Hepatocyte (in vitro differentiated cells): ENCODE data around the gene CFAP58. TPM values are rescaled to one million over a fixed set of nuclear protein-coding genes. Genes with fewer than 3 reads are reported as not detected.

Experiments used
- DNase-seq: peaks from one replicate; pipeline ENCODE4 v3.0.0-alpha.2; 2016; ENCODE audit warnings: low spot score
- H2AFZ ChIP-seq: fragments of 200-600 bp; sonication (generic); 2 replicates; pipeline ENCODE4 v1.6.0; 2016; ENCODE audit warnings: antibody characterized with exemption, mild to moderate bottlenecking
- H3K27ac ChIP-seq: fragments of 200-600 bp; sonication (generic); 2 replicates; pipeline ENCODE4 v1.5.1; 2016; ENCODE audit warnings: mild to moderate bottlenecking
- H3K27me3 ChIP-seq: fragments of 200-600 bp; sonication (generic); 2 replicates; pipeline ENCODE4 v1.6.1; 2016
- H3K36me3 ChIP-seq: fragments of 200-600 bp; sonication (generic); replicated peaks from 2 replicates; pipeline ENCODE4 v1.5.1; 2016; ENCODE audit warnings: low read depth; ENCODE audit not compliant: insufficient read depth
- H3K4me1 ChIP-seq: fragments of 200-600 bp; sonication (generic); 2 replicates; pipeline ENCODE4 v1.5.1; 2016; ENCODE audit warnings: mild to moderate bottlenecking, moderate library complexity; ENCODE audit not compliant: insufficient read depth
- H3K4me2 ChIP-seq: fragments of 200-600 bp; sonication (generic); 2 replicates; pipeline ENCODE4 v1.6.0; 2016
- H3K4me3 ChIP-seq: fragments of 200-600 bp; sonication (generic); 2 replicates; pipeline ENCODE4 v1.5.1; 2016; ENCODE audit warnings: mild to moderate bottlenecking
- H3K79me2 ChIP-seq: fragments of 200-600 bp; sonication (generic); 2 replicates; pipeline ENCODE4 v1.6.0; 2017; ENCODE audit warnings: mild to moderate bottlenecking
- H3K9me2 ChIP-seq: fragments of 200-600 bp; sonication (generic); replicated peaks from 2 replicates; pipeline ENCODE4 v1.6.0; 2017; ENCODE audit warnings: mild to moderate bottlenecking; ENCODE audit not compliant: insufficient read depth
- H3K9me3 ChIP-seq: fragments of 200-600 bp; sonication (generic); 2 replicates; pipeline ENCODE4 v1.5.1; 2016; ENCODE audit warnings: low read depth, mild to moderate bottlenecking
- H4K20me1 ChIP-seq: fragments of 200-600 bp; sonication (generic); 2 replicates; pipeline ENCODE4 v1.6.0; 2016; ENCODE audit warnings: mild to moderate bottlenecking; ENCODE audit not compliant: insufficient read depth, poor library complexity, severe bottlenecking
- EZH2 ChIP-seq: fragments of 200-600 bp; sonication (generic); IDR thresholded peaks from 2 replicates; pipeline ENCODE4 v1.6.1; 2016; ENCODE audit warnings: antibody characterized with exemption, mild to moderate bottlenecking, borderline replicate concordance
- EZH2phosphoT487 ChIP-seq: fragments of 200-600 bp; sonication (generic); IDR thresholded peaks from one replicate; pipeline ENCODE4 v1.6.1; 2018; ENCODE audit warnings: antibody characterized with exemption, mild to moderate bottlenecking, low read depth, moderate library complexity; ENCODE audit not compliant: unreplicated experiment, severe bottlenecking
- WGBS: methylation state at CpG from one replicate; pipeline ENCODE4 v1.1.6; 2016; ENCODE audit warnings: low lambda C conversion rate; ENCODE audit errors: missing lambda C conversion rate; 5-methylcytosine and 5-hydroxymethylcytosine counted together
- polyA plus RNA-seq: library from polyadenylated mRNA; unstranded; fragments of >200 nt; fragmentation: Nextera tagmentation; extraction: Ambion mirVana; gene quantifications from 2 replicates; pipeline ENCODE4 v1.2.1, GENCODE V29; 2016
- total RNA-seq: library from RNA; depleted of rRNA; stranded (reverse); fragments of >200 nt; gene quantifications from 2 replicates; pipeline ENCODE4 v1.2.3, GENCODE V29; 2014
- TF ChIP-seq, protein P1 (sequence below): fragments of 200-600 bp; sonication (generic); IDR thresholded peaks from 2 replicates; pipeline ENCODE4 v1.5.1; 2016; ENCODE audit warnings: antibody characterized with exemption, mild to moderate bottlenecking; ENCODE audit not compliant: poor library complexity

CFAP58 gene
- total and polyA plus RNA-seq, 2 experiments from 2014 or later: 0.17 TPM; not detected in 1

DNA sequence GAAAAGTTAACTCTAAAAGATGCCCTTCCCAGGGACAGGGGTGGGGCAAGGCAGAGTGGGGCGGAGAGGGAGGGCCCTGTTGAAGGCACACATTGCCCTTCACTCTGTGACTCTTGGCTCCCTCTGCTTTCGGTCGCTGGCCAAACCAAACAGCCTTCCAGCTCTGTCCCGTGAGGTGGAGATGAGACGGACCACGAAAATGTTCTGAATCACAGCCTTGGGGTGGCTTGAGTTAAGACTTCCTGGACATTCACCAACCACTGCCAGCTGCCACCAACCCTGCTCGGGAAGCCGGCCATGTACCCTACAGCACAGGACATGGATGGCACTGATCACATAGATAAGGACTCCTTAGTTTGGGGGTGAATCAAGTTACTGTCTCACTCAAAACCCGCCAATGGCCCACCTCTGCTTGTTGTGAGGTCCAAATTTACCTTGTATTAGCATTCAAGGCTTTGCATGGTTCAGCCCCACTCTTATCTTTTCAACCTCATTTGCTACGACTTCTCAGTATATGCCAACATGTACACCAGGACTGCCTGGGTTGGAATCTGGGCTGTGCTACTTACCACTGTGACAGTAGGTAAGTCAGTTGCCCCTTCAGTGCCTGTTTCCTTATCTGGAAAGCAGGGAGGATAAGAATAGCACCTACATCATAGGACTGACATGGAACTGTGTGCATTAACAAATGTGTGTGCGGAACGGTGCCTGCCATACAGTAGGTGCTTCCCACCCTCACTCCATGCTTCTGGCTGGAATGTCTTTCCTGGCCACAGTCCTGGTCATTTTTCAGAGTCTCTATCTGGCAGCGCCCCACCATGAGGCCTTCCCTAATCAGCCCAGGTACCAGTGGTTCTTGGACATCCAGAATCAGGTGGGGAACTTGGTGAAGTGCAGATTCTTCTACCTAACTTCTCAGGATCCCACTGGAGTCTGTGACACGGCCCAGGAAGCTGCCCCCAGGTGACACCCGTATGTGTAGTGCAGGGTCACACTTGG, 43.4 kb upstream of the CFAP58 start:
- Histone ChIP-seq H4K20me1 (peaks cover 3% of the 10 kb centered on the region), H3K9me2 (no peaks in the 10 kb centered on the region), H3K36me3 (no peaks in the 10 kb centered on the region), H3K27ac (no peak overlapping the region), H3K27me3 (no peaks in the 10 kb centered on the region), H3K4me3 (no peak overlapping the region), H3K79me2 (no peaks in the 10 kb centered on the region), H3K9me3 (no peaks in the 10 kb centered on the region), H3K4me1 (no peaks in the 10 kb centered on the region), H2AFZ (no peak overlapping the region), H3K4me2 (no peak overlapping the region)
- whole genome bisulfite sequencing: 94% methylated on average over 15 of the region's 15 CpGs
- TF ChIP-seq, protein P1, sequence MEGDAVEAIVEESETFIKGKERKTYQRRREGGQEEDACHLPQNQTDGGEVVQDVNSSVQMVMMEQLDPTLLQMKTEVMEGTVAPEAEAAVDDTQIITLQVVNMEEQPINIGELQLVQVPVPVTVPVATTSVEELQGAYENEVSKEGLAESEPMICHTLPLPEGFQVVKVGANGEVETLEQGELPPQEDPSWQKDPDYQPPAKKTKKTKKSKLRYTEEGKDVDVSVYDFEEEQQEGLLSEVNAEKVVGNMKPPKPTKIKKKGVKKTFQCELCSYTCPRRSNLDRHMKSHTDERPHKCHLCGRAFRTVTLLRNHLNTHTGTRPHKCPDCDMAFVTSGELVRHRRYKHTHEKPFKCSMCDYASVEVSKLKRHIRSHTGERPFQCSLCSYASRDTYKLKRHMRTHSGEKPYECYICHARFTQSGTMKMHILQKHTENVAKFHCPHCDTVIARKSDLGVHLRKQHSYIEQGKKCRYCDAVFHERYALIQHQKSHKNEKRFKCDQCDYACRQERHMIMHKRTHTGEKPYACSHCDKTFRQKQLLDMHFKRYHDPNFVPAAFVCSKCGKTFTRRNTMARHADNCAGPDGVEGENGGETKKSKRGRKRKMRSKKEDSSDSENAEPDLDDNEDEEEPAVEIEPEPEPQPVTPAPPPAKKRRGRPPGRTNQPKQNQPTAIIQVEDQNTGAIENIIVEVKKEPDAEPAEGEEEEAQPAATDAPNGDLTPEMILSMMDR: no peak
- TF ChIP-seq EZH2 (no peak), EZH2phosphoT487 (no peak)
- no peak for DNase-seq

GRCh38 chr10:104311184-104311720, 42.4 kb upstream of the CFAP58 start:
- no peaks in the 10 kb centered on the region for H3K27me3 ChIP-seq
- H3K79me2 ChIP-seq: peaks cover 2% of the 10 kb centered on the region
- no peak overlapping the region for H3K4me2 ChIP-seq
- WGBS: 94% methylated on average over 5 of the region's 5 CpGs
- H3K9me2 ChIP-seq: no peaks in the 10 kb centered on the region
- no peak overlapping the region for H3K4me3 ChIP-seq
- H3K9me3 ChIP-seq: no peaks in the 10 kb centered on the region
- H3K4me1 ChIP-seq: no peaks in the 10 kb centered on the region
- DNase-seq: no peak
- H2AFZ ChIP-seq: no peak overlapping the region
- TF ChIP-seq, protein P1: no peak
- TF ChIP-seq EZH2 (no peak), EZH2phosphoT487 (no peak)
- peaks cover 3% of the 10 kb centered on the region for H4K20me1 ChIP-seq
- no peak overlapping the region for H3K27ac ChIP-seq
- no peaks in the 10 kb centered on the region for H3K36me3 ChIP-seq

DNA sequence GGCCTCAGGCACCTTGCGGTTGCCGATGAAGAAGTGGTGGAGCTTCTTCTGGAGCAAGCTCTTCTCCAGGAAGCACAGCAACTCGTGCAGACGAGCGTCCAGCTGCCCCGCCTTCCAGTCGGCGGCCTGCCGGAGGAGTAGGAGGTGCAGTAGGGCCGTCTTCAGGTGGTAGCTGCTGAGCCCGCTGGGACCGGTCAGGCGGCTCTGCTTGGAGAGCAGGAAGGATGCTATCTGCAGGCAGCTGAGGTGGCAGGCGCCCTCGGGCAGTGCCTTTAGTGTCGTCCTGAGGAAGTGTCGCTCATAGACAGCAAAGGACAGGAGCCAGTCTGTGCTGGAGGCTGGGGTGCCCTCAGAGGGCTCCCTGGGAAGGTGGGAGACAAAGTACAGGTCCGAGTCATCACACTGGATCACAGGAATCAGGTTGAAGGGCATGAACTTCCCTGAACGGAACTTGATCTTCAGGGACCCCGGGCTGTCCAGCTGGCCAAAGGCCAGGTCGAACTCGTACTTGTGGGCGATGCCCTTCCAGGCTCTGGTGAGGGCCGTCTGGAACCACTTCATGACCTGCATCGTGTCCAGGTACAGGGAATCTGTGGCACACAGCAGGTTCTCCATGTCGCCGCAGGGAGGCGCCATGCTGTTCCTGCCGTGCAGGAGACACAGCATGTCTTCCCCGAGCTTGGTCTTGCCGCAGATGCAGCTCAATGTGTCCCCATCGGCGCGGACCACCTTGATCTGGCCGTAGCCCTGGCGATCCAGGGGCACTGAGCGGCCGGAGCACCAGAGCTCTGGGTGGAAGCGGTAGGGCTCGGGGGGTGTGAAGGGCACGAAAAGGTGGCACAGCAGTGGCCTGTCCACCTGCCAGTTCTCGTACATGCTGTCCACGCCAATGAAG, 38.8 kb upstream of the CFAP58 start:
- Histone ChIP-seq H3K9me2 (no peaks in the 10 kb centered on the region), H3K27me3 (no peaks in the 10 kb centered on the region), H3K4me1 (peaks cover 5% of the 10 kb centered on the region), H3K9me3 (no peaks in the 10 kb centered on the region), H3K4me3 (no peak overlapping the region), H2AFZ (no peak overlapping the region), H3K79me2 (peaks cover 22% of the 10 kb centered on the region), H3K4me2 (no peak overlapping the region), H3K27ac (no peak overlapping the region), H3K36me3 (no peaks in the 10 kb centered on the region), H4K20me1 (peaks cover 3% of the 10 kb centered on the region)
- TF ChIP-seq, protein P1: no peak
- TF ChIP-seq EZH2phosphoT487 (no peak), EZH2 (no peak)
- no peak for DNase-seq
- WGBS: 95% methylated on average over 43 of the region's 43 CpGs
